ENCODE measurements around the gene TCHH.

GRCh38 chr1:152104854-152105253 lies 10.4 kb downstream of the TCHH start:
- TF ChIP-seq CTCF (IDR thresholded peaks at IDR 0.05) (no peak), POLR2A (IDR thresholded peaks at IDR 0.05) (no peak), POLR2AphosphoS5 (IDR thresholded peaks at IDR 0.05) (no peak)

Measured in prostate gland (tissue), 2 donors.